Neural cell (in vitro differentiated cells): ENCODE measurements around the gene PCDHB13.

Experiments used
- EP300 ChIP-seq: fragments of 450-650 bp; conservative IDR thresholded peaks from 2 replicates; pipeline ENCODE4 v1.6.1; 2014; ENCODE audit warnings: antibody characterized with exemption, mild to moderate bottlenecking, moderate library complexity; ENCODE audit not compliant: poor library complexity, severe bottlenecking
- MXI1 ChIP-seq: fragments of 450-650 bp; conservative IDR thresholded peaks from 2 replicates; pipeline ENCODE4 v1.6.1; 2014; ENCODE audit warnings: antibody characterized with exemption, mild to moderate bottlenecking; ENCODE audit not compliant: poor library complexity, severe bottlenecking
- SMC3 ChIP-seq: fragments of 450-650 bp; conservative IDR thresholded peaks from 2 replicates; pipeline ENCODE4 v1.6.1; 2014; ENCODE audit warnings: antibody characterized with exemption, mild to moderate bottlenecking, moderate library complexity; ENCODE audit not compliant: poor library complexity
- TF ChIP-seq, protein P1 (sequence below): fragments of 450-650 bp; IDR thresholded peaks from 2 replicates; pipeline ENCODE4 v1.5.1; 2014; ENCODE audit warnings: antibody characterized with exemption, mild to moderate bottlenecking, moderate library complexity; ENCODE audit not compliant: poor library complexity, severe bottlenecking

DNA sequence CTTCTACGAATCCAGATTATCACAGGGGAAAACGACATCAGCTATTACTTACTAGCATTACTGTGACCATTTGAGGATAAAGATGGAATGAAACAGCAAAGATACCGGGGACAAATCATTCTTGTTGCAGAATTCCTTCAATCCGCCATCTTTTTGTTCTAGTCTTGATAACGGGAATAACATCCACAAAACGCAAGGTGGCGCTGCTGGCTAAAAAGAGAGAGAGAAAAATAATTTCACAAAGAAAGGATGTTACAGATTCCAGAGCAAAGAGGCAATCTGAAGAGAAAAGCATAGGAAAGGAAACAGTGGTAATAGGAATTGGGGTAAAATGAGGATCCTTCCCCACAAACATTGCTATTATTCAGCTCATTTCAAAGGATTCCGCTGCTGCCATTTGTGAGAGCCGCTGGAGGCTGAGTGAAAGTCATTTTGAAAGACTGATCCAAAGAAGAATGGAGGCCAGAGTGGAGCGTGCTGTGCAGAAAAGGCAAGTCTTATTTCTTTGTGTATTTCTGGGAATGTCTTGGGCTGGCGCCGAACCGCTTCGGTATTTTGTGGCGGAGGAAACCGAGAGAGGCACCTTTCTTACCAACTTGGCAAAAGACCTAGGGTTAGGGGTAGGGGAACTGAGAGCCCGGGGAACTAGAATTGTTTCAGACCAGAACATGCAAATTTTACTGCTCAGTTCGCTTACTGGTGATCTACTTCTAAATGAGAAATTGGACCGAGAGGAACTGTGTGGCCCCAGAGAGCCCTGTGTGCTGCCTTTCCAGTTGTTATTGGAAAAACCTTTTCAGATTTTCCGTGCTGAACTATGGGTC lies 41.1 kb upstream of the PCDHB13 start, which contains the start of gene PCDHB7:
- TF ChIP-seq, protein P1, sequence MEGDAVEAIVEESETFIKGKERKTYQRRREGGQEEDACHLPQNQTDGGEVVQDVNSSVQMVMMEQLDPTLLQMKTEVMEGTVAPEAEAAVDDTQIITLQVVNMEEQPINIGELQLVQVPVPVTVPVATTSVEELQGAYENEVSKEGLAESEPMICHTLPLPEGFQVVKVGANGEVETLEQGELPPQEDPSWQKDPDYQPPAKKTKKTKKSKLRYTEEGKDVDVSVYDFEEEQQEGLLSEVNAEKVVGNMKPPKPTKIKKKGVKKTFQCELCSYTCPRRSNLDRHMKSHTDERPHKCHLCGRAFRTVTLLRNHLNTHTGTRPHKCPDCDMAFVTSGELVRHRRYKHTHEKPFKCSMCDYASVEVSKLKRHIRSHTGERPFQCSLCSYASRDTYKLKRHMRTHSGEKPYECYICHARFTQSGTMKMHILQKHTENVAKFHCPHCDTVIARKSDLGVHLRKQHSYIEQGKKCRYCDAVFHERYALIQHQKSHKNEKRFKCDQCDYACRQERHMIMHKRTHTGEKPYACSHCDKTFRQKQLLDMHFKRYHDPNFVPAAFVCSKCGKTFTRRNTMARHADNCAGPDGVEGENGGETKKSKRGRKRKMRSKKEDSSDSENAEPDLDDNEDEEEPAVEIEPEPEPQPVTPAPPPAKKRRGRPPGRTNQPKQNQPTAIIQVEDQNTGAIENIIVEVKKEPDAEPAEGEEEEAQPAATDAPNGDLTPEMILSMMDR: no peak
- TF ChIP-seq MXI1 (no peak), EP300 (no peak), SMC3 (no peak)
